Measurements from ENCODE around the gene PDE4B.

PDE4B gene

DNA sequence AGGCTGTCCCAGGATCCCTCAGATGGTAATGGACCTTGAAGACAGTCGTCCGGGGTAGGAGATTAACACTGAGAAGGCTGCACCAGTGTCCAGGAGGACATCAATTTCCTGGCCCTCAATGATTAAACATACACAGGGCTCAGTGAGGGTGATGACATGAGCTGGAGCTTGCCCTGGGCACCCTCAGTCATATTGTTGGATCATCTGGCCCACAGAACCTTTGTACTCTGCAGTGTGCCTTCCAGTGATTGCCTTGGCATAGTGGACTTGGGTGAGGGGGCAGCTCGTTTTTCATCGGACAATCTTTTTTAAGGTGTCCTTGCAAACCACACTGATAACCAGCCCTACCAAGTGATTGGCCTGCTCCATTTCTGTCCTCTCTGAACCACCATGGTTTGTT is 630.1 kb downstream of the PDE4B start:
- Histone ChIP-seq H3K4me1 (ENCODE audit: control insufficient read depth, insufficient read depth, low read length) (no peaks in the 10 kb centered on the region), H3K9ac (ENCODE audit: low read length) (no peak overlapping the region), H3K36me3 (ENCODE audit: control insufficient read depth, insufficient read depth, low read length) (no peaks in the 10 kb centered on the region), H3K27me3 (ENCODE audit: control insufficient read depth, insufficient read depth, low read length) (no peaks in the 10 kb centered on the region), H3K4me3 (ENCODE audit: low read length) (no peak overlapping the region), H3K27ac (ENCODE audit: low read depth, low read length) (no peak overlapping the region)

Data from rectal smooth muscle tissue (tissue), 1 donor.